HEK293 (cell line): Measurements from ENCODE around the gene NCOA7.

ENCODE experiments used
- CTCF ChIA-PET: fragments of 350-600 bp; formaldehyde crosslinking; extraction: SDS; loops from one replicate; lab custom pipeline; 2021; ENCODE audit warnings: antibody characterized with exemption; lab: Yijun Ruan, JAX
- POLR2A ChIA-PET: fragments of 300-600 bp; formaldehyde crosslinking; extraction: SDS; loops from one replicate; lab custom pipeline; 2020; ENCODE audit warnings: antibody characterized with exemption, inconsistent platforms; lab: Yijun Ruan, JAX
- H3K27ac ChIP-seq: fragments of 200-500 bp; sonication (Bioruptor generic); 2 replicates; pipeline ENCODE4 v1.5.1; 2014; ENCODE audit warnings: low read depth, low read length, control low read depth, inconsistent platforms; ENCODE audit errors: extremely low read depth
- H3K36me3 ChIP-seq, 2 experiments: fragments of 200-500 bp in 1 of 2; sonication (Bioruptor generic) in 1 of 2; 1 replicate in 1 of 2; 2 replicates in 1 of 2; pipeline ENCODE4 v1.5.1; 2014 to 2017; ENCODE audit warnings: inconsistent platforms in 2 of 2, low read length in 2 of 2; ENCODE audit not compliant: control insufficient read depth in 2 of 2, insufficient read depth in 1 of 2
- H3K4me1 ChIP-seq: fragments of 200-500 bp; sonication (Bioruptor generic); 2 replicates; pipeline ENCODE4 v1.5.1; 2014; ENCODE audit warnings: mild to moderate bottlenecking, low read length, inconsistent platforms; ENCODE audit not compliant: control insufficient read depth, insufficient read depth
- H3K4me3 ChIP-seq: 2 replicates; pipeline ENCODE4 v1.5.1; 2011; ENCODE audit warnings: low read depth, mild to moderate bottlenecking, control low read depth, low read length, moderate library complexity
- H3K9me3 ChIP-seq: fragments of 200-500 bp; sonication (Bioruptor generic); 2 replicates; pipeline ENCODE4 v1.5.1; 2014; ENCODE audit warnings: low read depth, low read length, inconsistent platforms; ENCODE audit not compliant: control insufficient read depth, insufficient read depth
- EGR2 ChIP-seq: fragments of 450-650 bp; formaldehyde crosslinking; IDR thresholded peaks from 2 replicates; pipeline ENCODE4 v1.5.1; 2016; ENCODE audit warnings: low read depth, missing biosample characterization, missing genetic modification characterization
- HOXD13 ChIP-seq: sonication (generic); formaldehyde crosslinking; IDR thresholded peaks from 2 replicates; pipeline ENCODE4 v1.8.0; 2022; ENCODE audit warnings: missing genetic modification reagents, borderline replicate concordance
- IKZF3 ChIP-seq: fragments of 450-650 bp; IDR thresholded peaks from 2 replicates; pipeline ENCODE4 v1.5.0; 2018; ENCODE audit warnings: missing biosample characterization, mild to moderate bottlenecking, missing genetic modification characterization, moderate library complexity
- INSM2 ChIP-seq: fragments of 450-650 bp; formaldehyde crosslinking; IDR thresholded peaks from 2 replicates; pipeline ENCODE4 v1.5.1; 2016; ENCODE audit warnings: missing biosample characterization, missing genetic modification characterization
- KLF10 ChIP-seq: fragments of 450-650 bp; IDR thresholded peaks from 2 replicates; pipeline ENCODE4 v1.5.1; 2018; ENCODE audit warnings: missing biosample characterization, mild to moderate bottlenecking, missing genetic modification characterization
- KLF8 ChIP-seq: fragments of 450-650 bp; formaldehyde crosslinking; IDR thresholded peaks from 2 replicates; pipeline ENCODE4 v1.5.1; 2016; ENCODE audit warnings: missing biosample characterization, missing genetic modification characterization
- SP3 ChIP-seq: fragments of 450-650 bp; formaldehyde crosslinking; IDR thresholded peaks from 2 replicates; pipeline ENCODE4 v1.5.1; 2016; ENCODE audit warnings: missing biosample characterization, missing genetic modification characterization
- TCF7L2 ChIP-seq: IDR thresholded peaks from 2 replicates; pipeline ENCODE4 v1.6.1; 2011; ENCODE audit warnings: low read depth, mild to moderate bottlenecking, inconsistent platforms, low read length, moderate library complexity, borderline replicate concordance
- ZBTB17 ChIP-seq: fragments of 450-650 bp; formaldehyde crosslinking; IDR thresholded peaks from 2 replicates; pipeline ENCODE4 v1.5.1; 2016; ENCODE audit warnings: missing biosample characterization, missing genetic modification characterization
- ZBTB8A ChIP-seq: fragments of 450-650 bp; formaldehyde crosslinking; IDR thresholded peaks from 2 replicates; pipeline ENCODE4 v1.5.1; 2016; ENCODE audit warnings: missing biosample characterization, missing genetic modification characterization
- ZIC2 ChIP-seq: fragments of 450-650 bp; formaldehyde crosslinking; IDR thresholded peaks from 2 replicates; pipeline ENCODE4 v1.5.1; 2016; ENCODE audit warnings: missing biosample characterization, missing genetic modification characterization
- ZNF114 ChIP-seq: fragments of 450-650 bp; formaldehyde crosslinking; IDR thresholded peaks from 2 replicates; pipeline ENCODE4 v1.5.0; 2017; ENCODE audit warnings: missing biosample characterization, missing genetic modification characterization
- ZNF184 ChIP-seq: fragments of 450-650 bp; IDR thresholded peaks from 2 replicates; pipeline ENCODE4 v1.5.1; 2018; ENCODE audit warnings: missing biosample characterization, mild to moderate bottlenecking, missing genetic modification characterization
- ZNF2 ChIP-seq: fragments of 450-650 bp; formaldehyde crosslinking; IDR thresholded peaks from 2 replicates; pipeline ENCODE4 v1.5.1; 2016; ENCODE audit warnings: missing biosample characterization, missing genetic modification characterization
- ZNF24 ChIP-seq: fragments of 450-650 bp; formaldehyde crosslinking; IDR thresholded peaks from 2 replicates; pipeline ENCODE4 v1.5.1; 2016; ENCODE audit warnings: missing biosample characterization, missing genetic modification characterization
- ZNF266 ChIP-seq: fragments of 450-650 bp; formaldehyde crosslinking; IDR thresholded peaks from 2 replicates; pipeline ENCODE4 v1.5.1; 2016; ENCODE audit warnings: missing biosample characterization, missing genetic modification characterization, low read depth
- ZNF274 ChIP-seq, 2 experiments: fragments of 200-500 bp in 1 of 2; fragments of 450-650 bp in 1 of 2; sonication (Bioruptor generic) in 1 of 2; formaldehyde crosslinking in 1 of 2; IDR thresholded peaks; 2 replicates each; pipeline versions ENCODE4 v1.5.1 to v1.6.1; 2014 to 2016; ENCODE audit warnings: borderline replicate concordance in 1 of 2, inconsistent platforms in 1 of 2, low read length in 1 of 2, missing biosample characterization in 1 of 2, missing genetic modification characterization in 1 of 2
- ZNF311 ChIP-seq: fragments of 450-650 bp; formaldehyde crosslinking; IDR thresholded peaks from 2 replicates; pipeline ENCODE4 v1.5.1; 2017; ENCODE audit warnings: missing biosample characterization, missing genetic modification characterization, borderline replicate concordance
- ZNF324 ChIP-seq: fragments of 450-650 bp; formaldehyde crosslinking; IDR thresholded peaks from 2 replicates; pipeline ENCODE4 v1.5.1; 2016; ENCODE audit warnings: missing biosample characterization, missing genetic modification characterization
- ZNF433 ChIP-seq: fragments of 450-650 bp; formaldehyde crosslinking; IDR thresholded peaks from 2 replicates; pipeline ENCODE4 v1.5.1; 2016; ENCODE audit warnings: missing biosample characterization, missing genetic modification characterization, low read depth
- ZNF449 ChIP-seq: fragments of 450-650 bp; formaldehyde crosslinking; IDR thresholded peaks from 2 replicates; pipeline ENCODE4 v1.5.1; 2017; ENCODE audit warnings: missing biosample characterization, mild to moderate bottlenecking, missing genetic modification characterization, moderate library complexity
- ZNF501 ChIP-seq: fragments of 450-650 bp; formaldehyde crosslinking; IDR thresholded peaks from 2 replicates; pipeline ENCODE4 v1.5.1; 2016; ENCODE audit warnings: missing biosample characterization, missing genetic modification characterization
- ZNF530 ChIP-seq: fragments of 450-650 bp; formaldehyde crosslinking; IDR thresholded peaks from 2 replicates; pipeline ENCODE4 v1.5.1; 2016; ENCODE audit warnings: low read depth, missing biosample characterization, missing genetic modification characterization
- ZNF561 ChIP-seq: fragments of 450-650 bp; IDR thresholded peaks from 2 replicates; pipeline ENCODE4 v1.5.1; 2018; ENCODE audit warnings: missing biosample characterization, missing genetic modification characterization, borderline replicate concordance
- ZNF639 ChIP-seq: fragments of 450-650 bp; formaldehyde crosslinking; IDR thresholded peaks from 2 replicates; pipeline ENCODE4 v1.5.1; 2016; ENCODE audit warnings: missing biosample characterization, missing genetic modification characterization
- ZNF660 ChIP-seq: fragments of 450-650 bp; IDR thresholded peaks from 2 replicates; pipeline ENCODE4 v1.5.1; 2018; ENCODE audit warnings: missing biosample characterization, mild to moderate bottlenecking, missing genetic modification characterization
- ZSCAN30 ChIP-seq: fragments of 450-650 bp; IDR thresholded peaks from 2 replicates; pipeline ENCODE4 v1.5.1; 2018; ENCODE audit warnings: missing biosample characterization, mild to moderate bottlenecking, missing genetic modification characterization, moderate library complexity
- ZXDB ChIP-seq: fragments of 450-650 bp; formaldehyde crosslinking; IDR thresholded peaks from 2 replicates; pipeline ENCODE4 v1.5.1; 2016; ENCODE audit warnings: missing biosample characterization, missing genetic modification characterization
- TF ChIP-seq, protein P1 (sequence below): fragments of 450-650 bp; formaldehyde crosslinking; IDR thresholded peaks from 2 replicates; pipeline ENCODE4 v1.5.1; 2016; ENCODE audit warnings: missing biosample characterization, missing genetic modification characterization
- TF ChIP-seq, protein P2 (sequence below): fragments of 450-650 bp; formaldehyde crosslinking; optimal IDR thresholded peaks from 2 replicates; pipeline ENCODE3; 2016; ENCODE audit warnings: missing biosample characterization, mild to moderate bottlenecking, missing genetic modification characterization

Gene NCOA7

GRCh38 chr6:125780540-125781313 is 10.0 kb upstream of the NCOA7 start:
- no peaks in the 10 kb centered on the region for H3K9me3 ChIP-seq
- ChIA-PET CTCF (interaction anchor here (0.6 to 3.0 kb wide), 32 partner anchors 10 to 618 kb away, joined by 3 to 44 read pairs (median 5); partner anchors contain the start of genes HINT3 and NCOA7), POLR2A (interaction anchor here (0.7 to 3.5 kb wide), 9 partner anchors 10 to 206 kb away, joined by 3 to 66 read pairs (median 5); partner anchors contain the start of genes HINT3, NCOA7 and TRMT11)
- H3K27ac ChIP-seq: peak overlapping the region; percentile 83
- H3K4me1 ChIP-seq: no peaks in the 10 kb centered on the region
- H3K4me3 ChIP-seq: peak overlapping the region; percentile 85
- H3K36me3 ChIP-seq: no peaks in the 10 kb centered on the region
- TF ChIP-seq EGR2 (tag by site-specific recombination) (peak; percentile 63), TCF7L2 (no peak), ZNF501 (tag by site-specific recombination) (peak; percentile 58; the same call in 1 of the 2 replicates), IKZF3 (tag by site-specific recombination) (peak; percentile 90), ZNF324 (tag by site-specific recombination) (0 out of 2 replicates have a peak, but pooled peaks have one; percentile 53), KLF8 (tag by site-specific recombination) (peak; percentile 28; the same call in 1 of the 2 replicates), ZBTB8A (tag by site-specific recombination) (peak; percentile 40), ZNF24 (tag by site-specific recombination) (peak; percentile 92), ZNF530 (tag by site-specific recombination) (0 out of 2 replicates have a peak, but pooled peaks have one; percentile 4), KLF10 (0 out of 2 replicates have a peak, but pooled peaks have one; percentile 8), INSM2 (tag by site-specific recombination) (peak; percentile 32; the same call in 1 of the 2 replicates), ZNF184 (tag by site-specific recombination) (no peak), ZNF266 (tag by site-specific recombination) (no peak), ZNF311 (tag by site-specific recombination) (no peak), ZXDB (tag by site-specific recombination) (peak; percentile 71), ZNF660 (tag by site-specific recombination) (peak; percentile 63; the same call in 1 of the 2 replicates), SP3 (tag by site-specific recombination) (no peak), ZBTB17 (tag by site-specific recombination) (peak; percentile 86), ZNF114 (no peak), ZNF639 (tag by site-specific recombination) (no peak), ZSCAN30 (tag by site-specific recombination) (peak; percentile 53; the same call in 1 of the 2 replicates), ZNF2 (tag by site-specific recombination) (peak; percentile 44), HOXD13 (peak; percentile 73; the same call in 1 of the 2 replicates), ZNF561 (no peak), ZIC2 (peak; percentile 30), ZNF433 (no peak), ZNF274 (IDR thresholded peaks at IDR 0.05; ENCODE audit: low read length) (no peak), ZNF274 (tag by site-specific recombination; IDR thresholded peaks at IDR 0.05; ENCODE audit: borderline replicate concordance) (no peak), ZNF449 (tag by site-specific recombination) (no peak; the same call in 1 of the 2 replicates)
- TF ChIP-seq, protein P1, sequence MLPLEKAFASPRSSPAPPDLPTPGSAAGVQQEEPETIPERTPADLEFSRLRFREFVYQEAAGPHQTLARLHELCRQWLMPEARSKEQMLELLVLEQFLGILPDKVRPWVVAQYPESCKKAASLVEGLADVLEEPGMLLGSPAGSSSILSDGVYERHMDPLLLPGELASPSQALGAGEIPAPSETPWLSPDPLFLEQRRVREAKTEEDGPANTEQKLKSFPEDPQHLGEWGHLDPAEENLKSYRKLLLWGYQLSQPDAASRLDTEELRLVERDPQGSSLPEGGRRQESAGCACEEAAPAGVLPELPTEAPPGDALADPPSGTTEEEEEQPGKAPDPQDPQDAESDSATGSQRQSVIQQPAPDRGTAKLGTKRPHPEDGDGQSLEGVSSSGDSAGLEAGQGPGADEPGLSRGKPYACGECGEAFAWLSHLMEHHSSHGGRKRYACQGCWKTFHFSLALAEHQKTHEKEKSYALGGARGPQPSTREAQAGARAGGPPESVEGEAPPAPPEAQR (tag by site-specific recombination): peak; percentile 43; the same call in 1 of the 2 replicates
- TF ChIP-seq, protein P2, sequence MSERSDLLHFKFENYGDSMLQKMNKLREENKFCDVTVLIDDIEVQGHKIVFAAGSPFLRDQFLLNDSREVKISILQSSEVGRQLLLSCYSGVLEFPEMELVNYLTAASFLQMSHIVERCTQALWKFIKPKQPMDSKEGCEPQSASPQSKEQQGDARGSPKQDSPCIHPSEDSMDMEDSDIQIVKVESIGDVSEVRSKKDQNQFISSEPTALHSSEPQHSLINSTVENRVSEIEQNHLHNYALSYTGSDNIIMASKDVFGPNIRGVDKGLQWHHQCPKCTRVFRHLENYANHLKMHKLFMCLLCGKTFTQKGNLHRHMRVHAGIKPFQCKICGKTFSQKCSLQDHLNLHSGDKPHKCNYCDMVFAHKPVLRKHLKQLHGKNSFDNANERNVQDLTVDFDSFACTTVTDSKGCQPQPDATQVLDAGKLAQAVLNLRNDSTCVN (tag by site-specific recombination): peak; percentile 76
